ENCODE measurements around the gene ATF2. TPM values are rescaled to one million over a fixed set of nuclear protein-coding genes. Genes with fewer than 3 reads are reported as not detected.

Gene ATF2
- total and polyA plus RNA-seq, 2 donors (not counting 3 experiments of a cell fraction or from before 2014, with no cell fraction given): 36.3 to 57.1 TPM

GRCh38 chr2:175022923-175023322 lies 145.1 kb downstream of the ATF2 start:
- no peak overlapping the region for H2AFZ ChIP-seq (ENCODE audit: low read depth, low read length)
- H4K20me1 ChIP-seq (replicated peaks; ENCODE audit: control insufficient read depth, extremely low read depth, insufficient read depth, low read length): no peaks in the 10 kb centered on the region
- no peaks in the 10 kb centered on the region for H3K4me1 ChIP-seq (ENCODE audit: control insufficient read depth, extremely low read depth, insufficient read depth, low read length)
- H3K27ac ChIP-seq (ENCODE audit: insufficient read depth, low read depth, low read length): no peak overlapping the region
- H3K9me1 ChIP-seq (replicated peaks; ENCODE audit: control insufficient read depth, extremely low read depth, insufficient read depth, low read length): no peaks in the 10 kb centered on the region
- DNase-seq (ENCODE audit: low read depth, low spot score): no peak
- no peaks in the 10 kb centered on the region for H3K79me2 ChIP-seq (ENCODE audit: control insufficient read depth, insufficient read depth, low read length)
- BruUV-seq (replicated peaks): no TSS peak
- H3K9me3 ChIP-seq (replicated peaks; ENCODE audit: control insufficient read depth, insufficient read depth, low read length): no peaks in the 10 kb centered on the region
- TF ChIP-seq CTCF (IDR thresholded peaks at IDR 0.05; ENCODE audit: extremely low read depth in 1 of 2, insufficient read depth in 1 of 2, low read depth in 1 of 2, low read length in 2 of 2) (no peak), POLR2A (IDR thresholded peaks at IDR 0.05; ENCODE audit: low read depth, low read length) (no peak), POLR2AphosphoS5 (IDR thresholded peaks at IDR 0.05; ENCODE audit: insufficient read depth, low read depth, low read length) (no peak), MAX (IDR thresholded peaks at IDR 0.05; ENCODE audit: insufficient read depth, insufficient read length) (no peak), EZH2 (IDR thresholded peaks at IDR 0.05; ENCODE audit: borderline replicate concordance, low read depth, low read length, severe bottlenecking) (no peak), MYC (IDR thresholded peaks at IDR 0.05; ENCODE audit: low read depth, low read length) (no peak), FOS (IDR thresholded peaks at IDR 0.05; ENCODE audit: borderline replicate concordance, insufficient read depth, low read length) (no peak), JUN (IDR thresholded peaks at IDR 0.05; ENCODE audit: borderline replicate concordance, insufficient read depth, insufficient read length, low read depth) (no peak), GATA2 (IDR thresholded peaks at IDR 0.05; ENCODE audit: insufficient read depth, insufficient read length, low read depth, low read length) (no peak)
- intact Hi-C loops (cut with micrococcal nuclease) (no loop called here), dilution Hi-C loops (cut with MboI; ENCODE audit: extremely low pct_ligation_motif_present, low sequenced_read_pairs) (no loop called here)
- no peak for FAIRE-seq
- H3K9ac ChIP-seq (replicated peaks; ENCODE audit: extremely low read depth, insufficient read depth, low read length): no peak overlapping the region
- H3K27me3 ChIP-seq (ENCODE audit: control insufficient read depth in 2 of 2, insufficient read depth in 2 of 2, low read length in 2 of 2): no peaks in the 10 kb centered on the region
- CTCF ChIA-PET: interaction anchor here (1.3 to 2.6 kb wide), 3 partner anchors 14 to 323 kb away, joined by 3 to 9 read pairs (median 5); no protein-coding TSS in a partner anchor
- no peak overlapping the region for H3K4me2 ChIP-seq (ENCODE audit: insufficient read depth, low read length)
- POLR2A ChIA-PET: no interaction called here
- H3K36me3 ChIP-seq (ENCODE audit: control insufficient read depth in 2 of 2, extremely low read depth in 1 of 2, insufficient read depth in 2 of 2, low read length in 2 of 2): no peaks in the 10 kb centered on the region
- H3K4me3 ChIP-seq (replicated peaks in 1 of 3; ENCODE audit: insufficient read depth in 1 of 3, low read depth in 1 of 3, low read length in 3 of 3): no peak overlapping the region

MicroRNAs within 50 kb of the gene (microRNA counts, 767-probe panel; counts per million panel counts)
- 723 counts per million, percentile 96 among the panel's probes with 10 or more counts for microRNA hsa-miR-933

Small RNA genes within 50 kb of the gene (microRNA-seq; reads per million reads assigned to microRNA genes)
- 1.5 reads per million for gene MIR933 (ENCODE audit: borderline number of aligned reads, borderline replicate concordance)

Small RNA genes within 50 kb of the gene (small RNA-seq; reads per million reads assigned to genes)
- not detected for gene MIR933 (ENCODE audit: insufficient read depth, insufficient read length, low read depth, low replicate concordance)
- not detected for gene RF02271 (ENCODE audit: insufficient read depth, insufficient read length, low read depth, low replicate concordance)
- not detected for gene RNU6-1290P (ENCODE audit: insufficient read depth, insufficient read length, low read depth, low replicate concordance)
- not detected for gene RNU6-763P (ENCODE audit: insufficient read depth, insufficient read length, low read depth, low replicate concordance)

Other genes with a start within 250 kb of the ATF2 start
- 23.3 and 29.0 TPM in 2 replicates for gene CHN1, start 162.8 kb downstream of the ATF2 start, total RNA-seq
- gene CHN1, start 162.8 kb downstream of the ATF2 start, polyA plus RNA-seq: 20.1 and 24.9 TPM in 2 replicates
- 201 and 233 TPM in 2 replicates for gene ATP5MC3, start 13.5 kb upstream of the ATF2 start, total RNA-seq
- 412 and 452 TPM in 2 replicates for gene ATP5MC3, start 13.5 kb upstream of the ATF2 start, polyA plus RNA-seq

Data from endothelial cell of umbilical vein (primary cell).